A549 (cell line): Measurements from ENCODE around the gene TGFBI.

ENCODE experiments used
- CHD2 ChIP-seq: fragments of 150-350 bp; IDR thresholded peaks from 2 replicates; pipeline ENCODE4 v1.6.1; 2014; ENCODE audit warnings: low read length; ENCODE audit not compliant: partially characterized antibody
- GATA3 ChIP-seq: IDR thresholded peaks from 2 replicates; pipeline ENCODE4 v1.6.1; 2012; ENCODE audit warnings: borderline replicate concordance
- JUNB ChIP-seq: fragments of >200 bp; sonication (Bioruptor Twin); formaldehyde crosslinking; IDR thresholded peaks from 2 replicates; pipeline ENCODE4 v1.6.1; 2016
- POLR2A ChIP-seq: IDR thresholded peaks from 2 replicates; pipeline ENCODE4 v1.6.1; 2012; ENCODE audit warnings: mild to moderate bottlenecking, low read length
- TF ChIP-seq, protein P1 (sequence below): IDR thresholded peaks from 2 replicates; pipeline ENCODE4 v1.6.1; 2012
- TF ChIP-seq, protein P2 (sequence below): fragments of 150-350 bp; IDR thresholded peaks from 2 replicates; pipeline ENCODE4 v1.6.1; 2014; ENCODE audit warnings: low read depth, mild to moderate bottlenecking, low read length
- TF ChIP-seq, protein P3 (sequence below): fragments of >200 bp; sonication (Bioruptor Twin); formaldehyde crosslinking; IDR thresholded peaks from 3 replicates; pipeline ENCODE4 v1.5.1; 2016

DNA sequence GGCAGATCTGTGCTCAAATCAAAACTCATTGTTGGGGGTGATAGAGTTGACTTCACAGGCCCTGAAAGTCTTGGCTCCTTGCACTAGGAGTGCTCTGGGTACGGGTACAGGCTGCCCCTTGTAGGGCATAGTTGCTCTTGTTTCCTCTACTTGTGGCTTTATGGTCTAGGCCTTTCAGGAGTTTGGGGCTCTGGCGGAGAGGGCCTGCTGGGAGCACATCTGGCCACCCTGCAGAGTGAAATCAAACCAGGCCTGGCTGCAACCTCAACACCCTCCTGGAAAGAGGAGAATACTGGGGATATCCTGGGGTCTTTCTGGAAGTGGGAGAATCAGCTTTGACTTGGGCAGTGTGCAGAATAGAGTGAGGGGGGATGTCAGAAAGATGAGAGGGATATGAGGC is 1.5 kb downstream of the TGFBI start:
- TF ChIP-seq POLR2A (no peak), CHD2 (no peak), GATA3 (no peak), JUNB (no peak)
- TF ChIP-seq, protein P1, sequence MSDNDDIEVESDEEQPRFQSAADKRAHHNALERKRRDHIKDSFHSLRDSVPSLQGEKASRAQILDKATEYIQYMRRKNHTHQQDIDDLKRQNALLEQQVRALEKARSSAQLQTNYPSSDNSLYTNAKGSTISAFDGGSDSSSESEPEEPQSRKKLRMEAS: no peak
- TF ChIP-seq, protein P2, sequence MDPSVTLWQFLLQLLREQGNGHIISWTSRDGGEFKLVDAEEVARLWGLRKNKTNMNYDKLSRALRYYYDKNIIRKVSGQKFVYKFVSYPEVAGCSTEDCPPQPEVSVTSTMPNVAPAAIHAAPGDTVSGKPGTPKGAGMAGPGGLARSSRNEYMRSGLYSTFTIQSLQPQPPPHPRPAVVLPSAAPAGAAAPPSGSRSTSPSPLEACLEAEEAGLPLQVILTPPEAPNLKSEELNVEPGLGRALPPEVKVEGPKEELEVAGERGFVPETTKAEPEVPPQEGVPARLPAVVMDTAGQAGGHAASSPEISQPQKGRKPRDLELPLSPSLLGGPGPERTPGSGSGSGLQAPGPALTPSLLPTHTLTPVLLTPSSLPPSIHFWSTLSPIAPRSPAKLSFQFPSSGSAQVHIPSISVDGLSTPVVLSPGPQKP: no peak
- TF ChIP-seq, protein P3, sequence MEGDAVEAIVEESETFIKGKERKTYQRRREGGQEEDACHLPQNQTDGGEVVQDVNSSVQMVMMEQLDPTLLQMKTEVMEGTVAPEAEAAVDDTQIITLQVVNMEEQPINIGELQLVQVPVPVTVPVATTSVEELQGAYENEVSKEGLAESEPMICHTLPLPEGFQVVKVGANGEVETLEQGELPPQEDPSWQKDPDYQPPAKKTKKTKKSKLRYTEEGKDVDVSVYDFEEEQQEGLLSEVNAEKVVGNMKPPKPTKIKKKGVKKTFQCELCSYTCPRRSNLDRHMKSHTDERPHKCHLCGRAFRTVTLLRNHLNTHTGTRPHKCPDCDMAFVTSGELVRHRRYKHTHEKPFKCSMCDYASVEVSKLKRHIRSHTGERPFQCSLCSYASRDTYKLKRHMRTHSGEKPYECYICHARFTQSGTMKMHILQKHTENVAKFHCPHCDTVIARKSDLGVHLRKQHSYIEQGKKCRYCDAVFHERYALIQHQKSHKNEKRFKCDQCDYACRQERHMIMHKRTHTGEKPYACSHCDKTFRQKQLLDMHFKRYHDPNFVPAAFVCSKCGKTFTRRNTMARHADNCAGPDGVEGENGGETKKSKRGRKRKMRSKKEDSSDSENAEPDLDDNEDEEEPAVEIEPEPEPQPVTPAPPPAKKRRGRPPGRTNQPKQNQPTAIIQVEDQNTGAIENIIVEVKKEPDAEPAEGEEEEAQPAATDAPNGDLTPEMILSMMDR: no peak
